Activated CD4-positive, alpha-beta memory T cell treated with anti-CD3 and anti-CD28 coated beads for 36 hours (primary cell): ENCODE data around the gene USP2. TPM values are rescaled to one million over a fixed set of nuclear protein-coding genes. Genes with fewer than 3 reads are reported as not detected.
A peak's percentile ranks its signal among the peaks of the same experiment; 100 is the strongest.

Source experiments
- CTCF ChIA-PET: fragments of 350-600 bp; sonication (Branson Sonifier 250); formaldehyde crosslinking; loops from one replicate; lab custom pipeline; 2021; ENCODE audit warnings: antibody characterized with exemption, inconsistent platforms; lab: Charles Lee
- POLR2A ChIA-PET: fragments of 350-600 bp; sonication (Branson Sonifier 250); formaldehyde crosslinking; loops from one replicate; lab custom pipeline; 2021; ENCODE audit warnings: antibody characterized with exemption; lab: Charles Lee
- DNase-seq: peaks from one replicate; pipeline ENCODE4 v3.0.0-alpha.2; 2020
- H3K27ac Mint-ChIP-seq: one replicate; pipeline ENCODE4 v1.8.0; 2021; ENCODE audit warnings: mixed read lengths
- H3K27me3 Mint-ChIP-seq: one replicate; pipeline ENCODE4 v1.8.0; 2021; ENCODE audit warnings: mixed read lengths
- H3K36me3 Mint-ChIP-seq: one replicate; pipeline ENCODE4 v1.8.0; 2021; ENCODE audit warnings: mixed read lengths
- H3K4me1 Mint-ChIP-seq: one replicate; pipeline ENCODE4 v1.8.0; 2021; ENCODE audit warnings: low read depth, mixed read lengths
- H3K4me3 Mint-ChIP-seq: one replicate; pipeline ENCODE4 v1.8.0; 2021; ENCODE audit warnings: mild to moderate bottlenecking, mixed read lengths
- H3K9me3 Mint-ChIP-seq: one replicate; pipeline ENCODE4 v1.8.0; 2021; ENCODE audit warnings: mixed read lengths
- intact Hi-C: fragments of 100-400 bp; cut with micrococcal nuclease; formaldehyde crosslinking; loops from one replicate; pipeline ENCODE4 v1.15.1; 2023
- total RNA-seq, 2 experiments: library from RNA; stranded (reverse); gene quantifications; one replicate each; pipeline ENCODE4 v1.2.3, GENCODE V29; 2021

The USP2 gene
- total RNA-seq, 2 experiments from 2014 or later, result 1.4 to 2.2 TPM

- Mint-ChIP-seq H3K27me3 (peaks cover 15% of the 10 kb centered on the region), H3K4me3 (peak within 1 kb of the TSS; percentile 72), H3K4me1 (peaks cover 25% of the 10 kb centered on the region), H3K9me3 (no peaks in the 10 kb centered on the region), H3K36me3 (no peaks in the 10 kb centered on the region), H3K27ac (no peak within 1 kb of the TSS)
- DNase-seq, result peak; percentile 21
- ChIA-PET CTCF (interaction anchor here (1.5 to 9.5 kb wide), 4 partner anchors 9 to 111 kb away, joined by 4 to 139 read pairs (median 11); partner anchors contain the start of gene CBL), POLR2A (no interaction called here)
- intact Hi-C loops, result loop anchor here (5.0 kb wide), 1 partner anchor 35 kb away; no protein-coding TSS in a partner anchor
Observed at GRCh38 chr11:119316729-119317591, 64.5 kb downstream of the USP2 start, which contains the start of gene MCAM. TSS of gene MCAM (minus strand) at chr11:119317130. CDS start at chr11:119317101, 29 bp downstream.

GRCh38 chr11:119316016-119316728 lies 65.3 kb downstream of the USP2 start:
- intact Hi-C loops, result loop anchor here (5.0 kb wide), 1 partner anchor 34 kb away; no protein-coding TSS in a partner anchor
- peaks cover 20% of the 10 kb centered on the region for H3K4me1 Mint-ChIP-seq
- DNase-seq, result peak; percentile 15
- ChIA-PET POLR2A (interaction anchor here (1.6 kb wide), 1 partner anchor 10 kb away, joined by 5 read pairs; no protein-coding TSS in a partner anchor), CTCF (interaction anchor here (1.0 to 4.8 kb wide), 9 partner anchors 7 to 110 kb away, joined by 3 to 19 read pairs (median 5); partner anchors contain the start of gene CBL)
- peaks cover 15% of the 10 kb centered on the region for H3K27me3 Mint-ChIP-seq
- no peak overlapping the region for H3K27ac Mint-ChIP-seq
- H3K9me3 Mint-ChIP-seq, result no peaks in the 10 kb centered on the region
- H3K36me3 Mint-ChIP-seq, result no peaks in the 10 kb centered on the region
- H3K4me3 Mint-ChIP-seq, result peak overlapping the region; percentile 72

- Mint-ChIP-seq H3K4me3 (peak overlapping the region; percentile 72), H3K27me3 (peaks cover 15% of the 10 kb centered on the region), H3K36me3 (no peaks in the 10 kb centered on the region), H3K27ac (no peak overlapping the region), H3K9me3 (no peaks in the 10 kb centered on the region), H3K4me1 (peaks cover 20% of the 10 kb centered on the region)
- DNase-seq, result peak; percentile 66
- POLR2A ChIA-PET, result interaction anchor here (1.6 kb wide), 1 partner anchor 9 kb away, joined by 5 read pairs; no protein-coding TSS in a partner anchor
- CTCF ChIA-PET, result interaction anchor here (1.0 to 4.8 kb wide), 10 partner anchors 8 to 110 kb away, joined by 3 to 19 read pairs (median 6); partner anchors contain the start of gene CBL
- intact Hi-C loops, result loop anchor here (1.0 to 5.0 kb wide), 2 partner anchors 9 to 33 kb away; no protein-coding TSS in a partner anchor
Observed at GRCh38 chr11:119315131-119316015, 66.1 kb downstream of the USP2 start.

DNA sequence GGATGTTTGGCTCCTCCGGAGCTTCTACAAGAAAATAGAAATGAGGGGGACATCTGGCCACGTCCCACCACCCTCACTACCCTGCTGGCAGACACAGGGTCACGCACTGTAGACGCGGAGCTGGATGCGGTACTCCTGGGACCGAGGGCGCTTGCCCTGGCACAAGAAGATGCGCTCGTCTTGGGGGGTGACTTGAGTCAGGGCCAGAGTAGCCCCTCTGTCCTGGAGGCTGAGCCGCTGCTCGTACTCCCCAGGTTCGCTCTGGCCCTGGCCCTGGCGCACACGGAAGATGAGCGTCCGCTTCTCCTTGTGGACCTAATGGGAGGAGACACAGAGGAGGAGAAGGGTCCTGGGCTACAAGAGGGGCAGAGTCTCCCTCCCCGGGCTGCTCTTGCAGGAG lies 66.8 kb downstream of the USP2 start:
- intact Hi-C loops, result loop anchor here (1.0 to 5.0 kb wide), 2 partner anchors 8 to 32 kb away; no protein-coding TSS in a partner anchor
- Mint-ChIP-seq H3K36me3 (no peaks in the 10 kb centered on the region), H3K27ac (no peak overlapping the region), H3K27me3 (peaks cover 14% of the 10 kb centered on the region), H3K4me1 (peaks cover 18% of the 10 kb centered on the region), H3K4me3 (peak overlapping the region; percentile 72), H3K9me3 (no peaks in the 10 kb centered on the region)
- CTCF ChIA-PET, result interaction anchor here (1.0 to 4.8 kb wide), 9 partner anchors 9 to 109 kb away, joined by 3 to 19 read pairs (median 6); partner anchors contain the start of gene CBL
- POLR2A ChIA-PET, result interaction anchor here (1.6 kb wide), 1 partner anchor 9 kb away, joined by 5 read pairs; no protein-coding TSS in a partner anchor
- DNase-seq, result no peak

- CTCF ChIA-PET, result no interaction called here
- no peak for DNase-seq
- H3K4me3 Mint-ChIP-seq, result no peak overlapping the region
- H3K9me3 Mint-ChIP-seq, result no peaks in the 10 kb centered on the region
- H3K27me3 Mint-ChIP-seq, result peaks cover 6% of the 10 kb centered on the region
- POLR2A ChIA-PET, result no interaction called here
- H3K27ac Mint-ChIP-seq, result no peak overlapping the region
- H3K36me3 Mint-ChIP-seq, result peaks cover 4% of the 10 kb centered on the region
- H3K4me1 Mint-ChIP-seq, result peaks cover 22% of the 10 kb centered on the region
- intact Hi-C loops, result no loop called here
Observed at GRCh38 chr11:119310682-119311052, 70.8 kb downstream of the USP2 start.

DNA sequence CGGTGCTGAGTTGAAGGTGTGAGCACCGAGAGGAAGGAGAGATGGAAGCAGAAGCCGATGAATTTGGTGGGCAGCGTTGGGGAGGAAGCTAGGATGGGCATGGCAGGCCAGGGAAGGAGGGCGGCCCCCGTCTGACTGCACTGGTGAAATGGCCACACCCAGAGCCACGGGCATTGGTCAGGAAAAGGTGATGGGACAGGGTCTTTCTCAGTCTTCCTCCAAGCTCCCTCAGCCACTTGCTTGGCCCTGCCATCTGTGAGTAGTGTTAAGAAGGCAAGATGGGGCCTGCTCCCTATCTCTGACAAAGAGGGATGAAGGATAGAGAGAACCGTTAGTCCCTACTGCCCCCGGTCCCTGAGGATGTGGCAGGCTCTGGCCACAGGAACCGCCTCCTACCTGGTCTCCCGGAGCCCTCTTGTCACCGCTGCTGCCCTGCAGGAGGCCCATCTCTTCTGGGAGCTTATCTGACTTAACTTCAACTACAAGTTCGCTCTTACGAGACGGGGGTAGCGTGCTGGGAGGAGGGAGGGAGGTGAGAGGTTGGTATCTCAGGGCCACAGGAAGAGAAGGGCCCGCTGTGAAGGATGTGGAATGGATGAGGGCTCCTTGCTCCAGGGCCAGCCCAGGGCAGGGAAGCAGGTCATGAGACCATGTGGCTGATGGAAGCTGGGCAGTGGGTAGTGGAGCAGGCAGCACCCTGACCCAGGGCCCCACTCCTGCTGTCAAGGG lies 71.4 kb downstream of the USP2 start:
- POLR2A ChIA-PET, result interaction anchor here (0.8 kb wide), 1 partner anchor 104 kb away, joined by 3 read pairs; no protein-coding TSS in a partner anchor
- H3K36me3 Mint-ChIP-seq, result peaks cover 5% of the 10 kb centered on the region

GRCh38 chr11:119309411-119309810 lies 72.1 kb downstream of the USP2 start:
- peaks cover 3% of the 10 kb centered on the region for H3K27me3 Mint-ChIP-seq
- H3K9me3 Mint-ChIP-seq, result no peaks in the 10 kb centered on the region
- no peak overlapping the region for H3K27ac Mint-ChIP-seq
- intact Hi-C loops, result no loop called here
- peaks cover 6% of the 10 kb centered on the region for H3K36me3 Mint-ChIP-seq
- H3K4me1 Mint-ChIP-seq, result peaks cover 22% of the 10 kb centered on the region
- POLR2A ChIA-PET, result interaction anchor here (0.8 kb wide), 1 partner anchor 104 kb away, joined by 3 read pairs; no protein-coding TSS in a partner anchor
- no peak overlapping the region for H3K4me3 Mint-ChIP-seq
- no peak for DNase-seq
- CTCF ChIA-PET, result no interaction called here

More for the DNA sequence above, 71.4 kb downstream of the USP2 start:
- intact Hi-C loops, result no loop called here
- CTCF ChIA-PET, result no interaction called here
- DNase-seq, result no peak
- H3K27me3 Mint-ChIP-seq, result peaks cover 3% of the 10 kb centered on the region
- H3K9me3 Mint-ChIP-seq, result no peaks in the 10 kb centered on the region
- peaks cover 21% of the 10 kb centered on the region for H3K4me1 Mint-ChIP-seq
- H3K4me3 Mint-ChIP-seq, result no peak overlapping the region
- no peak overlapping the region for H3K27ac Mint-ChIP-seq

DNA sequence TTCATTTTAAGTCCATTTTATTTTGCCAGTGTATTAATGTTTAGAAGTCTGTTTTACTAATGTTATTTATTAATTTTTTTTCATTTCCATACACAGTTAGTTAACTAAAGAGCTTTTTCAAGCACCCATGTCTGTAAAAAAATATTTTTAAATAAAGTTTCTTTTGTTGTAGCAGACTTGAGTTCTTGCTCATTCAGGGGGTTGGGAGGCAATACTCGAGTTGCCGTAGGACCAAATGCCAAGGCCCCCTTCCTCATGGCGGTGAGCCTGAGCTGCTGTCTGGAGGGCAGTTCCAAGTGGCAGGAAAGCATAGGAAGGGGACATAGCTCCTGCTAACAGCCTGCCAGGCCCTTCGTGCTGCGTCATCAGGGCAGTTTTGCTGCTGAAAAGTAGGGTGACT lies 73.5 kb downstream of the USP2 start:
- no peak for DNase-seq
- Mint-ChIP-seq H3K27me3 (no peaks in the 10 kb centered on the region), H3K4me1 (peaks cover 22% of the 10 kb centered on the region), H3K4me3 (no peak overlapping the region), H3K9me3 (no peaks in the 10 kb centered on the region), H3K36me3 (peaks cover 16% of the 10 kb centered on the region), H3K27ac (no peak overlapping the region)
- intact Hi-C loops, result loop anchor here (2.0 kb wide), 1 partner anchor 45 kb away; no protein-coding TSS in a partner anchor
- ChIA-PET CTCF (interaction anchor here (0.7 to 3.2 kb wide), 7 partner anchors 13 to 139 kb away, joined by 3 to 26 read pairs (median 3); partner anchors contain the start of gene CBL), POLR2A (interaction anchor here (0.6 to 1.3 kb wide), 3 partner anchors 11 to 169 kb away, joined by 3 to 6 read pairs (median 4); no protein-coding TSS in a partner anchor)

DNA sequence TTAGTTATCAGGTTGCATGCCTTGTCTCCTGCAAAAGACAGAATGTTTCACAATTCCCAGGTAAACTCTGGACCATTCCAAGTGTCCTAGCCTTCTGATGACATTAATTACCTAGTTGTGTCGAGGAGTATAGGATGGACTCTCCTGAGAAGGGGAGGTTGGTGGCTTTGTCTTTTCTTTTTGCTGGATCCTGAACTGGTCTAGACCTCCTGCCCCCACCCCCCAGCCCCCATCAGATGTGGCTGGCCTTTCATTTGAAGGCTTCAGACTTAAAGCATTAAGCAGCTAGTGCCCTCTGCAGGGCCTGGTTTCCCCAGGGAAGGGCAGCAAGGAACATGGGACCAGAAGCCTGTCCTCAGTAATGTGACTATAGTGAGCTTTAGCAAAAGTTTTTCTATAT lies 74.3 kb downstream of the USP2 start:
- Mint-ChIP-seq H3K4me1 (peaks cover 22% of the 10 kb centered on the region), H3K36me3 (peaks cover 21% of the 10 kb centered on the region), H3K4me3 (no peak overlapping the region), H3K9me3 (no peaks in the 10 kb centered on the region), H3K27ac (peak overlapping the region; percentile 85), H3K27me3 (no peaks in the 10 kb centered on the region)
- ChIA-PET CTCF (interaction anchor here (0.7 to 3.2 kb wide), 6 partner anchors 12 to 33 kb away, joined by 3 to 26 read pairs (median 4); no protein-coding TSS in a partner anchor), POLR2A (interaction anchor here (0.6 to 1.3 kb wide), 2 partner anchors 81 to 169 kb away, joined by 3 to 6 read pairs; no protein-coding TSS in a partner anchor)
- intact Hi-C loops, result loop anchor here (2.0 kb wide), 1 partner anchor 44 kb away; no protein-coding TSS in a partner anchor
- DNase-seq, result no peak
